ENCODE data around the gene AP1B1. TPM values are rescaled to one million over a fixed set of nuclear protein-coding genes. Genes with fewer than 3 reads are reported as not detected.

Gene AP1B1
- total RNA-seq, 4 donors from 2014 or later: 58.0 to 77.3 (median 75.3) TPM

DNA sequence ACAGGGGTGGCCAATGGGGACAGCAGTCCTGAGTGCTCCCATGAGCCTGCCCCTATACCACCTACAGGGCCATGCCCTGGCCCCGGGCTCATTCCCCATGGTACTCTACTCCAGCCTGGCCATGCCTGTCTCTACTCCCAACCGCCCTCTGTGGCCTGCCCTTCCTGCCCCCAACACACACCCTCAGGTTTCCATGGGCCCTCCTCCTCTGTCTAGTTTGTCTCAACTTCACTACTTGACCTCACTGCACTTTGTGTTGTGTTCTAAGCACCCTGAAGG lies 46.6 kb downstream of the AP1B1 start:
- DNase-seq (ENCODE audit: low spot score) (no peak), ATAC-seq (ENCODE audit: low FRiP score) (no peak)
- TF ChIP-seq, protein P1, sequence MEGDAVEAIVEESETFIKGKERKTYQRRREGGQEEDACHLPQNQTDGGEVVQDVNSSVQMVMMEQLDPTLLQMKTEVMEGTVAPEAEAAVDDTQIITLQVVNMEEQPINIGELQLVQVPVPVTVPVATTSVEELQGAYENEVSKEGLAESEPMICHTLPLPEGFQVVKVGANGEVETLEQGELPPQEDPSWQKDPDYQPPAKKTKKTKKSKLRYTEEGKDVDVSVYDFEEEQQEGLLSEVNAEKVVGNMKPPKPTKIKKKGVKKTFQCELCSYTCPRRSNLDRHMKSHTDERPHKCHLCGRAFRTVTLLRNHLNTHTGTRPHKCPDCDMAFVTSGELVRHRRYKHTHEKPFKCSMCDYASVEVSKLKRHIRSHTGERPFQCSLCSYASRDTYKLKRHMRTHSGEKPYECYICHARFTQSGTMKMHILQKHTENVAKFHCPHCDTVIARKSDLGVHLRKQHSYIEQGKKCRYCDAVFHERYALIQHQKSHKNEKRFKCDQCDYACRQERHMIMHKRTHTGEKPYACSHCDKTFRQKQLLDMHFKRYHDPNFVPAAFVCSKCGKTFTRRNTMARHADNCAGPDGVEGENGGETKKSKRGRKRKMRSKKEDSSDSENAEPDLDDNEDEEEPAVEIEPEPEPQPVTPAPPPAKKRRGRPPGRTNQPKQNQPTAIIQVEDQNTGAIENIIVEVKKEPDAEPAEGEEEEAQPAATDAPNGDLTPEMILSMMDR (IDR thresholded peaks at IDR 0.05): no peak

DNA sequence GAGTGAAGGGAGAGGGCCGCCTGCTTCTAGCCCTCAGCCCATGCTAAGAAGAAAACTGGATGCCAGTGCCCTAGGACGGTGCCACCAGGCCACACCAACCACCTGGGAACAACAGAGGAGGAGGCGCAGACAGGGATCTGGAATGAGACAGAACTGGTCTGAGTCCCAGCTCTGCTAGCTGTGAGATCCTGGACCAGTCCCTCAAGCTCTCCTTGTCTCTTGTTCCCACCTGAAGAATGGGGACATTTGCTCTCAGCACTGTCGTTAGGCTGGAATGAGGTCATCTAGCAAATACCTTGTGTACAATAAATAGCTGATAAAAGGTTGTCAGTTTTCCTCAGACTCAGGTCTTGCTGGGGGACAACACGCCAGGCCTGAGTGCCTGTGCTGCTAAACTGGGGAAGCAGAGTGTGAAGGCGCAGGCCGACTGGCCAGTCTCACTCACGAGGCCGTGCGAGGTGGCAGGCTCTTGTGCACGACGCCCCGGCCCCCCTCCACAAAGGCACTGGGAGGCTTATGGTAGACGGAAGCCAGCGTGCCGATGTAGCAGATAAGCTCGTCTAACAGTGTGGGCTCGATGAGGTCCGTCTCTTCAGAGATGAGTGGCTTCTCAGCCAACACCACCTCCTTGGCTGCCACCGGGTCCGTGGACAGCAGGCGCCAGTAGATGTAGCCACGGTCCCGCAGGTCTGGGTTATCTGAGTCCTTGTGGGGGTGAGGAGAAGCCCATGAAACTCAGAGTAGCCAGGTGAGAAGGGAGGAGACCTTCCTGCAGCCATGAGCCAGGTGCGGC lies 47.1 kb downstream of the AP1B1 start:
- TF ChIP-seq, protein P1 (IDR thresholded peaks at IDR 0.05): no peak
- no peak for ATAC-seq (ENCODE audit: low FRiP score)

DNA sequence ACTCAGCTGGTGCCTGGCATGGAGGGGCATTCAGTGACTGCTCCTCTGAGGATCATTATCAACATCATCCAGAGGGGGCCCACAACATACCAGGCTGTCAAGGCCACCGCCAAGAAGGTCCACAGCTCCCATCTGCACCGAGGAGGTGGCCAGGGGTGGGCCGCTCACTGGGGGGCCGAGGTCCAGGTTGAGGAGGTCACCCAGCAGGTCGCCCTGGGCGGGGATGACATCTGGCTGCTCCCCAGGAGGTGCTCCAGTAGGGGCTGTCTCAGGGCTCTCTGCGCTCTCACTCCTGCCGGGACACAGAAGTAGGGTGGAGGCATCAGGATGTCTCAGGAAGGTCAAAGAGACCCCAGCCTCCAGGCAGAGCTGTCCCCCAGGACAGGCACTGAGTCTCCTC lies 47.8 kb downstream of the AP1B1 start:
- no peak for ATAC-seq (ENCODE audit: low FRiP score)
- TF ChIP-seq, protein P1 (IDR thresholded peaks at IDR 0.05): no peak
- no peak for DNase-seq (ENCODE audit: low spot score)

More for the DNA sequence above, 47.1 kb downstream of the AP1B1 start:
- DNase-seq (ENCODE audit: low spot score): no peak

DNA sequence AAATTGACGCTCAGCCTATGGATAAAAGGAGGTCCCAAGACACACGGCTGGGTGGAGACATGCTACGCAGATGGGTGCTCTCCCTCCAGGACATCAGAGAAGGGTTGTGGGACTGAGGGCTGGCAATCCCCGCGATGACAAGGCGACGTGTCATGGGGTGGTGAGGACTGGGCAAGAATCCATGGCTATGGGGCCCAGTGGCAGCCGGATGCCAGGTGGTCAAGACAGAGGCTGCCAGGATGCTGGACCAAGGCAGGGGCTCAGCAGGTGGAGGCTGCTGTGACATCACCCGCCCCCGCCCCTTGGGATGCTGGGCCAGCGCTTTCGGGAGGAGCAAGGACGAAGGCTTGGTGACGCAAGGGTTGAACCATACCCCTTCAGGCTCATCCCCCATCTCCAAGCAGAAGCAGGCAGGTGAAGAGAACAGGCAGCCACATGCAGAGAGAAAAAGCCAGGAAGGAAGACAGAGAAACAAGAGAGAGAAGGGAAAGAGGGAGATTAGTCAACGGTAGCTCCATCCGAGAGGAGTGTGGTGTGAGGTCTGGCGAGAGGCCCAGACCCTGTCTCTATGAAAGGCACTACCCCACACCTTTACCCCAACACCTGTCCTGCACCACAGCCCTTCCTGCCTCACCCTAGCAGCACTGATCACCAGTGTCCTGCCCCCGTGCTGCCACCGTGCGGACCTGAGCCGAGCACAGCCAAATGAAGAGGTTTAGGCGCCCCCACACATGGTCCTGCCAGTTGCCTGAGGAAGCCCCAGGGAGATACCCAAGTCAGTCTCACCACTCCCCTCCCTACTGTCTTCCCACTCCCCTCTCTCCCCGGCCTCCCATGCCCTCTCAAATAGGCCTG lies 48.8 kb downstream of the AP1B1 start:
- TF ChIP-seq, protein P1 (IDR thresholded peaks at IDR 0.05): no peak
- DNase-seq (ENCODE audit: low spot score) (no peak), ATAC-seq (ENCODE audit: low FRiP score) (no peak)

DNA sequence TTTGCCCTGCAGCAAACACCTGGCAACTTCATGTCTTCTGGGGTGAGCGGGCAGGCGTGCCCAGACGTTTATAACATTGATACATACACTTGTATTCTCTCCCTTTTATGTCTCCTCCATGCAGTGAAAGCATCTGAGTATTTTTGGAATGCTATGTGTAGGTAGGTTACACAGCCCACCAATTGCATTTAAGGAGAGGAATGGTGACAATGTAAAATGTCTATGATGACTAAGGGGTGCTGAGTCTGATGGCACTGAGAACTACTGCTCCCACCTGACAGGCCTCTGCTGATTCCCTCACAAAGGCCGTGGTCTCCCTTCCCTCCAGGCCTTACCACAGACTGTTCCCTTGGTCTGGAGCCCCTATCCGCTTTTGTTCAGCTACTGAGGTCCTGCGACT lies 50.0 kb downstream of the AP1B1 start:
- no peak for DNase-seq (ENCODE audit: low spot score)
- TF ChIP-seq, protein P1 (IDR thresholded peaks at IDR 0.05): no peak
- no peak for ATAC-seq (ENCODE audit: low FRiP score)

DNA sequence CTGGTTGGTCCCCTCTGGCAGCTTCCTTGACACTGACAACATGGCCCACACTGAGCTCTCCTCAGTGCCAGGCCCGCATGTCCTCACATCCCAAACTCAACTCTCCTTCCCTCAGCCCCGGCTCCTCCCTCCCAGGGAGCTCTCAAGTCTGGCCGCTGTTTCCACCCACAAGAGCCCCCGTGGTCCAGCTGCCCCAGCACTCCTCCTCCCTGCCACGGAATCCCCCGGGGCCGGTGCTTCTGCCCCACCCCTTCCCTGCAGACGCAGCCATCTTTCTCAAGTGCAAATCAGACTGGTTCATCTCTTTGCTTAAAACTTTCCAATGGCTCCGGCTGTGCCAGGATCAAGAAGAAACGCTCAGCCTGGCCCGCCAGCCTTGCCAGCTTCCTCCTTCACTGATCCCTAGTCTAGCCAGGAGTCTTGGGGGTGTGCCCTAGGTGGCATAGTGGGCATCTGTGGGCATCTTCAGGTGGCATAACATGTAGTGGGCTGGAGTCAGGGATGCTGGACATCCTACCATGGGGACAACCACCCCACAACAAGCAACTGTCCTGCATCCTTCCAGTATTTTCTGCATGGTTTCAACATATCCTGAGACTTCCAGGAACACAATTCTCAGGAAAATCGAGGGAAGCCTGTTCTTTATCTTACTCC lies 50.6 kb downstream of the AP1B1 start:
- DNase-seq (ENCODE audit: low spot score) (no peak), ATAC-seq (ENCODE audit: low FRiP score) (no peak)
- TF ChIP-seq, protein P1 (IDR thresholded peaks at IDR 0.05): no peak
